Hepatocyte (in vitro differentiated cells): ENCODE results near the gene C9orf50. TPM values are rescaled to one million over a fixed set of nuclear protein-coding genes. Genes with fewer than 3 reads are reported as not detected.
A peak's percentile ranks its signal among the peaks of the same experiment; 100 is the strongest.

Source experiments
- DNase-seq: peaks from one replicate; pipeline ENCODE4 v3.0.0-alpha.2; 2016; ENCODE audit warnings: low spot score
- H2AFZ ChIP-seq: fragments of 200-600 bp; sonication (generic); 2 replicates; pipeline ENCODE4 v1.6.0; 2016; ENCODE audit warnings: antibody characterized with exemption, mild to moderate bottlenecking
- H3K27ac ChIP-seq: fragments of 200-600 bp; sonication (generic); 2 replicates; pipeline ENCODE4 v1.5.1; 2016; ENCODE audit warnings: mild to moderate bottlenecking
- H3K27me3 ChIP-seq: fragments of 200-600 bp; sonication (generic); 2 replicates; pipeline ENCODE4 v1.6.1; 2016
- H3K36me3 ChIP-seq: fragments of 200-600 bp; sonication (generic); replicated peaks from 2 replicates; pipeline ENCODE4 v1.5.1; 2016; ENCODE audit warnings: low read depth; ENCODE audit not compliant: insufficient read depth
- H3K4me1 ChIP-seq: fragments of 200-600 bp; sonication (generic); 2 replicates; pipeline ENCODE4 v1.5.1; 2016; ENCODE audit warnings: mild to moderate bottlenecking, moderate library complexity; ENCODE audit not compliant: insufficient read depth
- H3K4me2 ChIP-seq: fragments of 200-600 bp; sonication (generic); 2 replicates; pipeline ENCODE4 v1.6.0; 2016
- H3K4me3 ChIP-seq: fragments of 200-600 bp; sonication (generic); 2 replicates; pipeline ENCODE4 v1.5.1; 2016; ENCODE audit warnings: mild to moderate bottlenecking
- H3K79me2 ChIP-seq: fragments of 200-600 bp; sonication (generic); 2 replicates; pipeline ENCODE4 v1.6.0; 2017; ENCODE audit warnings: mild to moderate bottlenecking
- H3K9me2 ChIP-seq: fragments of 200-600 bp; sonication (generic); replicated peaks from 2 replicates; pipeline ENCODE4 v1.6.0; 2017; ENCODE audit warnings: mild to moderate bottlenecking; ENCODE audit not compliant: insufficient read depth
- H3K9me3 ChIP-seq: fragments of 200-600 bp; sonication (generic); 2 replicates; pipeline ENCODE4 v1.5.1; 2016; ENCODE audit warnings: low read depth, mild to moderate bottlenecking
- H4K20me1 ChIP-seq: fragments of 200-600 bp; sonication (generic); 2 replicates; pipeline ENCODE4 v1.6.0; 2016; ENCODE audit warnings: mild to moderate bottlenecking; ENCODE audit not compliant: insufficient read depth, poor library complexity, severe bottlenecking
- CTCF ChIP-seq: fragments of 200-600 bp; sonication (generic); IDR thresholded peaks from 2 replicates; pipeline ENCODE4 v1.5.1; 2016; ENCODE audit warnings: antibody characterized with exemption, mild to moderate bottlenecking; ENCODE audit not compliant: poor library complexity
- EZH2 ChIP-seq: fragments of 200-600 bp; sonication (generic); IDR thresholded peaks from 2 replicates; pipeline ENCODE4 v1.6.1; 2016; ENCODE audit warnings: antibody characterized with exemption, mild to moderate bottlenecking, borderline replicate concordance
- EZH2phosphoT487 ChIP-seq: fragments of 200-600 bp; sonication (generic); IDR thresholded peaks from one replicate; pipeline ENCODE4 v1.6.1; 2018; ENCODE audit warnings: antibody characterized with exemption, mild to moderate bottlenecking, low read depth, moderate library complexity; ENCODE audit not compliant: unreplicated experiment, severe bottlenecking
- WGBS: methylation state at CpG from one replicate; pipeline ENCODE4 v1.1.6; 2016; ENCODE audit warnings: low lambda C conversion rate; ENCODE audit errors: missing lambda C conversion rate; 5-methylcytosine and 5-hydroxymethylcytosine counted together
- polyA plus RNA-seq: library from polyadenylated mRNA; unstranded; fragments of >200 nt; fragmentation: Nextera tagmentation; extraction: Ambion mirVana; gene quantifications from 2 replicates; pipeline ENCODE4 v1.2.1, GENCODE V29; 2016
- total RNA-seq: library from RNA; depleted of rRNA; stranded (reverse); fragments of >200 nt; gene quantifications from 2 replicates; pipeline ENCODE4 v1.2.3, GENCODE V29; 2014

Gene C9orf50
- total and polyA plus RNA-seq, 2 experiments from 2014 or later = not detected

GRCh38 chr9:129606161-129607026 lies 14.5 kb downstream of the C9orf50 start:
- Histone ChIP-seq H2AFZ (no peak overlapping the region), H3K79me2 (no peaks in the 10 kb centered on the region), H3K36me3 (no peaks in the 10 kb centered on the region), H3K27ac (peak overlapping the region; percentile 91), H3K4me1 (peaks cover 31% of the 10 kb centered on the region), H3K27me3 (no peaks in the 10 kb centered on the region), H3K4me3 (no peak overlapping the region), H3K9me2 (no peaks in the 10 kb centered on the region), H4K20me1 (no peaks in the 10 kb centered on the region), H3K9me3 (no peaks in the 10 kb centered on the region), H3K4me2 (no peak overlapping the region)
- 79% methylated on average over 15 of the region's 15 CpGs for WGBS
- TF ChIP-seq EZH2 = no peak
- TF ChIP-seq EZH2phosphoT487 = no peak
- no peak for TF ChIP-seq CTCF
- no peak for DNase-seq

- no peaks in the 10 kb centered on the region for H3K9me3 ChIP-seq
- TF ChIP-seq EZH2 (no peak), CTCF (no peak), EZH2phosphoT487 (no peak)
- H2AFZ ChIP-seq = no peak overlapping the region
- H3K27ac ChIP-seq = no peak overlapping the region
- H3K9me2 ChIP-seq = no peaks in the 10 kb centered on the region
- no peaks in the 10 kb centered on the region for H3K79me2 ChIP-seq
- WGBS = 76% methylated on average over 8 of the region's 8 CpGs
- DNase-seq = no peak
- H3K36me3 ChIP-seq = no peaks in the 10 kb centered on the region
- no peaks in the 10 kb centered on the region for H3K27me3 ChIP-seq
- no peaks in the 10 kb centered on the region for H4K20me1 ChIP-seq
- H3K4me1 ChIP-seq = peaks cover 21% of the 10 kb centered on the region
- H3K4me2 ChIP-seq = no peak overlapping the region
- no peak overlapping the region for H3K4me3 ChIP-seq
Observed at GRCh38 chr9:129604766-129605163, 16.1 kb downstream of the C9orf50 start.

GRCh38 chr9:129604056-129604765 lies 16.7 kb downstream of the C9orf50 start:
- peaks cover 16% of the 10 kb centered on the region for H3K4me1 ChIP-seq
- H3K9me3 ChIP-seq = no peaks in the 10 kb centered on the region
- no peak overlapping the region for H3K4me2 ChIP-seq
- TF ChIP-seq CTCF (no peak), EZH2 (no peak), EZH2phosphoT487 (no peak)
- H3K36me3 ChIP-seq = no peaks in the 10 kb centered on the region
- H3K4me3 ChIP-seq = no peak overlapping the region
- WGBS = 82% methylated on average over 12 of the region's 12 CpGs
- H3K9me2 ChIP-seq = no peaks in the 10 kb centered on the region
- no peaks in the 10 kb centered on the region for H3K79me2 ChIP-seq
- no peaks in the 10 kb centered on the region for H4K20me1 ChIP-seq
- H2AFZ ChIP-seq = no peak overlapping the region
- no peaks in the 10 kb centered on the region for H3K27me3 ChIP-seq
- H3K27ac ChIP-seq = no peak overlapping the region
- no peak for DNase-seq
